H1 (cell line): ENCODE results near the gene RGL2. TPM values are rescaled to one million over a fixed set of nuclear protein-coding genes. Genes with fewer than 3 reads are reported as not detected.

Experiments
- ASH2L ChIP-seq: fragments of 200-600, 300-600 bp; sonication (generic); IDR thresholded peaks from one replicate; pipeline ENCODE4 v1.7.1; 2017; ENCODE audit warnings: low read length
- EP300 ChIP-seq, 2 experiments: IDR thresholded peaks; 1 replicate in 1 of 2; 2 replicates in 1 of 2; pipeline ENCODE4 v1.6.1; 2011 to 2012; ENCODE audit warnings: low read depth in 2 of 2, low read length in 2 of 2, mild to moderate bottlenecking in 2 of 2, borderline replicate concordance in 1 of 2, inconsistent platforms in 1 of 2, moderate library complexity in 1 of 2
- KDM5A ChIP-seq: fragments of 200-600 bp; IDR thresholded peaks from 2 replicates; pipeline ENCODE4 v1.7.1; 2012; ENCODE audit warnings: mild to moderate bottlenecking, low read length, inconsistent platforms, mixed read lengths
- RAD21 ChIP-seq, 2 experiments: IDR thresholded peaks in 1 of 2; conservative IDR thresholded peaks in 1 of 2; 2 replicates each; pipeline ENCODE4 v1.6.1; 2011; ENCODE audit warnings: low read depth in 2 of 2, low read length in 2 of 2, improper control_type of control experiment in 1 of 2, inconsistent platforms in 1 of 2, mild to moderate bottlenecking in 1 of 2, moderate library complexity in 1 of 2
- SIX5 ChIP-seq: IDR thresholded peaks from 2 replicates; pipeline ENCODE4 v1.6.1; 2011; ENCODE audit warnings: mild to moderate bottlenecking, low read depth, low read length
- polyA plus RNA-seq, 7 experiments: library from polyadenylated mRNA; depleted of rRNA in 3 of 7; stranded (reverse) in 5 of 7; unstranded in 2 of 7; fragments of >200 nt in 5 of 7; fragments of 200-250 nt in 2 of 7; gene quantifications; 1 replicate in 5 of 7; 2 replicates in 1 of 7; 4 replicates in 1 of 7; pipeline versions ENCODE4 v1.2.1 to v1.2.3, GENCODE V29; 2011 to 2013; ENCODE audit warnings: missing spikeins in 2 of 7, mixed read lengths in 2 of 7
- total RNA-seq: library from RNA; stranded (reverse); fragmentation: NEBNext Ultra II Directional; extraction: Animal tissue kit (Norgen Biotek cat#: 25700); gene quantifications from 2 replicates; pipeline ENCODE4 v1.2.1, GENCODE V29; 2021
- TF ChIP-seq, protein P1 (sequence below): fragments of 300-600 bp; sonication (generic); IDR thresholded peaks from 2 replicates; pipeline ENCODE4 v1.7.1; 2012; ENCODE audit warnings: low read length, moderate library complexity, mild to moderate bottlenecking, inconsistent platforms; ENCODE audit not compliant: insufficient replicate concordance

The RGL2 gene
- total and polyA plus RNA-seq, 2 of the 8 experiments (the other 6 are each of a cell fraction or from before 2014, with no cell fraction given) = 58.1 to 80.3 TPM

GRCh38 chr6:33248932-33249731, 49.6 kb downstream of the RGL2 start (continued):
- TF ChIP-seq, protein P1, sequence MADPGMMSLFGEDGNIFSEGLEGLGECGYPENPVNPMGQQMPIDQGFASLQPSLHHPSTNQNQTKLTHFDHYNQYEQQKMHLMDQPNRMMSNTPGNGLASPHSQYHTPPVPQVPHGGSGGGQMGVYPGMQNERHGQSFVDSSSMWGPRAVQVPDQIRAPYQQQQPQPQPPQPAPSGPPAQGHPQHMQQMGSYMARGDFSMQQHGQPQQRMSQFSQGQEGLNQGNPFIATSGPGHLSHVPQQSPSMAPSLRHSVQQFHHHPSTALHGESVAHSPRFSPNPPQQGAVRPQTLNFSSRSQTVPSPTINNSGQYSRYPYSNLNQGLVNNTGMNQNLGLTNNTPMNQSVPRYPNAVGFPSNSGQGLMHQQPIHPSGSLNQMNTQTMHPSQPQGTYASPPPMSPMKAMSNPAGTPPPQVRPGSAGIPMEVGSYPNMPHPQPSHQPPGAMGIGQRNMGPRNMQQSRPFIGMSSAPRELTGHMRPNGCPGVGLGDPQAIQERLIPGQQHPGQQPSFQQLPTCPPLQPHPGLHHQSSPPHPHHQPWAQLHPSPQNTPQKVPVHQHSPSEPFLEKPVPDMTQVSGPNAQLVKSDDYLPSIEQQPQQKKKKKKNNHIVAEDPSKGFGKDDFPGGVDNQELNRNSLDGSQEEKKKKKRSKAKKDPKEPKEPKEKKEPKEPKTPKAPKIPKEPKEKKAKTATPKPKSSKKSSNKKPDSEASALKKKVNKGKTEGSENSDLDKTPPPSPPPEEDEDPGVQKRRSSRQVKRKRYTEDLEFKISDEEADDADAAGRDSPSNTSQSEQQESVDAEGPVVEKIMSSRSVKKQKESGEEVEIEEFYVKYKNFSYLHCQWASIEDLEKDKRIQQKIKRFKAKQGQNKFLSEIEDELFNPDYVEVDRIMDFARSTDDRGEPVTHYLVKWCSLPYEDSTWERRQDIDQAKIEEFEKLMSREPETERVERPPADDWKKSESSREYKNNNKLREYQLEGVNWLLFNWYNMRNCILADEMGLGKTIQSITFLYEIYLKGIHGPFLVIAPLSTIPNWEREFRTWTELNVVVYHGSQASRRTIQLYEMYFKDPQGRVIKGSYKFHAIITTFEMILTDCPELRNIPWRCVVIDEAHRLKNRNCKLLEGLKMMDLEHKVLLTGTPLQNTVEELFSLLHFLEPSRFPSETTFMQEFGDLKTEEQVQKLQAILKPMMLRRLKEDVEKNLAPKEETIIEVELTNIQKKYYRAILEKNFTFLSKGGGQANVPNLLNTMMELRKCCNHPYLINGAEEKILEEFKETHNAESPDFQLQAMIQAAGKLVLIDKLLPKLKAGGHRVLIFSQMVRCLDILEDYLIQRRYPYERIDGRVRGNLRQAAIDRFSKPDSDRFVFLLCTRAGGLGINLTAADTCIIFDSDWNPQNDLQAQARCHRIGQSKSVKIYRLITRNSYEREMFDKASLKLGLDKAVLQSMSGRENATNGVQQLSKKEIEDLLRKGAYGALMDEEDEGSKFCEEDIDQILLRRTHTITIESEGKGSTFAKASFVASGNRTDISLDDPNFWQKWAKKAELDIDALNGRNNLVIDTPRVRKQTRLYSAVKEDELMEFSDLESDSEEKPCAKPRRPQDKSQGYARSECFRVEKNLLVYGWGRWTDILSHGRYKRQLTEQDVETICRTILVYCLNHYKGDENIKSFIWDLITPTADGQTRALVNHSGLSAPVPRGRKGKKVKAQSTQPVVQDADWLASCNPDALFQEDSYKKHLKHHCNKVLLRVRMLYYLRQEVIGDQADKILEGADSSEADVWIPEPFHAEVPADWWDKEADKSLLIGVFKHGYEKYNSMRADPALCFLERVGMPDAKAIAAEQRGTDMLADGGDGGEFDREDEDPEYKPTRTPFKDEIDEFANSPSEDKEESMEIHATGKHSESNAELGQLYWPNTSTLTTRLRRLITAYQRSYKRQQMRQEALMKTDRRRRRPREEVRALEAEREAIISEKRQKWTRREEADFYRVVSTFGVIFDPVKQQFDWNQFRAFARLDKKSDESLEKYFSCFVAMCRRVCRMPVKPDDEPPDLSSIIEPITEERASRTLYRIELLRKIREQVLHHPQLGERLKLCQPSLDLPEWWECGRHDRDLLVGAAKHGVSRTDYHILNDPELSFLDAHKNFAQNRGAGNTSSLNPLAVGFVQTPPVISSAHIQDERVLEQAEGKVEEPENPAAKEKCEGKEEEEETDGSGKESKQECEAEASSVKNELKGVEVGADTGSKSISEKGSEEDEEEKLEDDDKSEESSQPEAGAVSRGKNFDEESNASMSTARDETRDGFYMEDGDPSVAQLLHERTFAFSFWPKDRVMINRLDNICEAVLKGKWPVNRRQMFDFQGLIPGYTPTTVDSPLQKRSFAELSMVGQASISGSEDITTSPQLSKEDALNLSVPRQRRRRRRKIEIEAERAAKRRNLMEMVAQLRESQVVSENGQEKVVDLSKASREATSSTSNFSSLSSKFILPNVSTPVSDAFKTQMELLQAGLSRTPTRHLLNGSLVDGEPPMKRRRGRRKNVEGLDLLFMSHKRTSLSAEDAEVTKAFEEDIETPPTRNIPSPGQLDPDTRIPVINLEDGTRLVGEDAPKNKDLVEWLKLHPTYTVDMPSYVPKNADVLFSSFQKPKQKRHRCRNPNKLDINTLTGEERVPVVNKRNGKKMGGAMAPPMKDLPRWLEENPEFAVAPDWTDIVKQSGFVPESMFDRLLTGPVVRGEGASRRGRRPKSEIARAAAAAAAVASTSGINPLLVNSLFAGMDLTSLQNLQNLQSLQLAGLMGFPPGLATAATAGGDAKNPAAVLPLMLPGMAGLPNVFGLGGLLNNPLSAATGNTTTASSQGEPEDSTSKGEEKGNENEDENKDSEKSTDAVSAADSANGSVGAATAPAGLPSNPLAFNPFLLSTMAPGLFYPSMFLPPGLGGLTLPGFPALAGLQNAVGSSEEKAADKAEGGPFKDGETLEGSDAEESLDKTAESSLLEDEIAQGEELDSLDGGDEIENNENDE = no peak
- peak; percentile 40 for TF ChIP-seq ASH2L
- peak; percentile 6 to 22; a peak in 1 of 4 replicates for TF ChIP-seq RAD21 (IDR thresholded peaks at IDR 0.05 in 1 of 2, conservative IDR thresholded peaks at IDR 0.05 in 1 of 2; ENCODE audit: low read depth in 2 of 2, low read length in 2 of 2)
- no peak for TF ChIP-seq KDM5A
- no peak for TF ChIP-seq SIX5
- no peak for TF ChIP-seq EP300 (IDR thresholded peaks at IDR 0.05; ENCODE audit: borderline replicate concordance in 1 of 2, low read depth in 2 of 2, low read length in 2 of 2)
